Measurements from ENCODE around the gene ZEB2. TPM values are rescaled to one million over a fixed set of nuclear protein-coding genes. Genes with fewer than 3 reads are reported as not detected.
A peak's percentile ranks its signal among the peaks of the same experiment; 100 is the strongest.

ZEB2 gene
- total RNA-seq, 1 donor from 2014 or later = 95.4 TPM

DNA sequence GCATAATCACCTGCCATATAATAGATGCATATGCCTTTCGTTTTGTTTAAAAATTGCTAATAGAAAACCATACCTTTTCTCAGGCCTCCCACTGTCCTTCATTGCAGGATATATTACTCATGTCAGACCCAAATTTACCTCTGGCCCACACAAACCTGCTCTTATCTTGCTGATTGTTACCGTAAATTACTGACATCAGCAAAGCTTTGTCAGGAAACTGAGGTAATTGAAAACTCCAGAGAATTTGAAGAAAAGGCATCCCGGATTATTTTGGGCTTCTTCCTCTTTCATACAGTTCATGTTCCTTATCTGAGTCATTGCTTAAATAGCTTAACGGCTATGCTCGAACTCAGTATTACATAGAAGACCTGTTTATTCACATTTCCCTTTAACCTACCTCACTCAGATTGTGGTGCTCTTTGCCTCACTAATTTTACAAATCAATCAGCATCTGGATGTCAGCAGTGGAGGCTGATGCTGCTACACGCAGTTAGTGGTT, 145.7 kb downstream of the ZEB2 start:
- TF ChIP-seq, protein P1, sequence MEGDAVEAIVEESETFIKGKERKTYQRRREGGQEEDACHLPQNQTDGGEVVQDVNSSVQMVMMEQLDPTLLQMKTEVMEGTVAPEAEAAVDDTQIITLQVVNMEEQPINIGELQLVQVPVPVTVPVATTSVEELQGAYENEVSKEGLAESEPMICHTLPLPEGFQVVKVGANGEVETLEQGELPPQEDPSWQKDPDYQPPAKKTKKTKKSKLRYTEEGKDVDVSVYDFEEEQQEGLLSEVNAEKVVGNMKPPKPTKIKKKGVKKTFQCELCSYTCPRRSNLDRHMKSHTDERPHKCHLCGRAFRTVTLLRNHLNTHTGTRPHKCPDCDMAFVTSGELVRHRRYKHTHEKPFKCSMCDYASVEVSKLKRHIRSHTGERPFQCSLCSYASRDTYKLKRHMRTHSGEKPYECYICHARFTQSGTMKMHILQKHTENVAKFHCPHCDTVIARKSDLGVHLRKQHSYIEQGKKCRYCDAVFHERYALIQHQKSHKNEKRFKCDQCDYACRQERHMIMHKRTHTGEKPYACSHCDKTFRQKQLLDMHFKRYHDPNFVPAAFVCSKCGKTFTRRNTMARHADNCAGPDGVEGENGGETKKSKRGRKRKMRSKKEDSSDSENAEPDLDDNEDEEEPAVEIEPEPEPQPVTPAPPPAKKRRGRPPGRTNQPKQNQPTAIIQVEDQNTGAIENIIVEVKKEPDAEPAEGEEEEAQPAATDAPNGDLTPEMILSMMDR (IDR thresholded peaks at IDR 0.05) = no peak
- Mint-ChIP-seq H3K27me3 (ENCODE audit: low read depth) (no peaks in the 10 kb centered on the region), H3K4me1 (ENCODE audit: low read depth) (peaks cover 40% of the 10 kb centered on the region), H3K9me3 (ENCODE audit: low read depth) (no peaks in the 10 kb centered on the region), H3K4me3 (ENCODE audit: unreplicated experiment) (no peak overlapping the region), H3K36me3 (ENCODE audit: low read depth) (no peaks in the 10 kb centered on the region), H3K27ac (ENCODE audit: unreplicated experiment) (no peak overlapping the region)
- DNase-seq (ENCODE audit: low spot score) = no peak

DNA sequence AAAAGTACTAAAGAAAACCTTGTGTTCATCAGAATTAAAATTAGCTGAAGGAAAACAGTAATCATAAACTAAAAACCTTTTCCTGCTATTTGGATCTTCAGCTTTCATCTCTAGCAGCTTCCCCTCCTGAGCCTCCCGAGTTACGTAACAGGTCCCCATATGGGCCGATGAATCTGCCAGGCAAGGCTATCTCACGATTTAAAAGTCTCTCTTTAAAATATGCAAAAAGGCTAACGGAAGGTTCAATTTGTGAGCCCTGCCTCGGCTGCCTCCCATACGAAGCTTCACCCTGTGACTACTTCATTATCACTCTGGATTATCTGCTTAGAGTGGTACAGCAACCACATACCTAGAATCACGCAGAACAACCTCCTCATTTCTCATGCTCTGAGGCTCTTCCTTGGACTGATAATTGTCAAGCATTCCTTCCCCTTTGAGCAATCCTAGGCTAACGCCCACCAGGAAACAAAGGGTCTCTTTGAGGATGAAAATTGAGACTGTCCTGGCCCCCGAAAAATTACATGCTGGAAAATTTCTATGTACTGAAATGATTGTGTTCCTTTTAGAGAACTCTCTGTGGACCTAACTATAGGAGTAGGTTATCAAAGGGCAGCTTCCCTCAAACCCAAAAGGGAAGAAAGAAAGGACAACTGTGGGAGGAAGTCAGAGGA, 147.4 kb downstream of the ZEB2 start:
- H3K27ac Mint-ChIP-seq (ENCODE audit: unreplicated experiment) = no peak overlapping the region
- no peaks in the 10 kb centered on the region for H3K36me3 Mint-ChIP-seq (ENCODE audit: low read depth)
- TF ChIP-seq, protein P1 (IDR thresholded peaks at IDR 0.05) = no peak
- no peak for DNase-seq (ENCODE audit: low spot score)
- H3K4me1 Mint-ChIP-seq (ENCODE audit: low read depth) = peaks cover 38% of the 10 kb centered on the region
- no peaks in the 10 kb centered on the region for H3K9me3 Mint-ChIP-seq (ENCODE audit: low read depth)
- H3K27me3 Mint-ChIP-seq (ENCODE audit: low read depth) = no peaks in the 10 kb centered on the region
- no peak overlapping the region for H3K4me3 Mint-ChIP-seq (ENCODE audit: unreplicated experiment)

DNA sequence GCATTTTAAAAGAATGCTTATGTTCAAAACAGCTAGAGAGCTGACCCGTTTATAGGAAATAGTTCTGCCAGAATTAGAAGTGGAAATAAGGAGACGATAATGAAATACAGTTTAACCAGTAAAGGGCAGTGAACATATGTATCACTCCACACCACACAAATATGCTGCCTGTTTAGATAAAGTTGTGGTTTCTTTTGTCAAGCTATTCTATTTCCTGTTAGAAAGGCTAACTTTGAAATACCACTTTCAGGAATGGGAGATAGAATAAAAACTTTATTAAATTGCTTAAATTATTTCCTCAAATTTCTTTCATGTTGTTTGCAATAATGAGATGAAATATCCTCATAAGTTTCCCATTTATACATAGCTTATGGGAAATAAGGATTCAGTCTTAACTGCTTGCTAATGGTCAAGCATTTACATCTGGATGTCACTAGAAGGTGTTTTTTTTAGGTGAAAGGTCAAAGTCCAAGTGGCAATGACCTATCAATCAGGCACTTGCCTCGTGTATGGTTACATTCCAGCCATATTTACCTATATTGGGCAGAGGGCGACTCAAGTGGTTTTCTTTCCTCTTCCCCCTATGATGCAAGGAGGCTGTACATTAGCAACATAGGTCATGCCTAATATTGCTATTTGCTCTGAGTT, 148.9 kb downstream of the ZEB2 start:
- H3K4me1 Mint-ChIP-seq (ENCODE audit: low read depth) = peaks cover 29% of the 10 kb centered on the region
- H3K4me3 Mint-ChIP-seq (ENCODE audit: unreplicated experiment) = no peak overlapping the region
- no peaks in the 10 kb centered on the region for H3K9me3 Mint-ChIP-seq (ENCODE audit: low read depth)
- TF ChIP-seq, protein P1 (IDR thresholded peaks at IDR 0.05) = no peak
- no peaks in the 10 kb centered on the region for H3K27me3 Mint-ChIP-seq (ENCODE audit: low read depth)
- H3K27ac Mint-ChIP-seq (ENCODE audit: unreplicated experiment) = peak overlapping the region; percentile 54
- no peaks in the 10 kb centered on the region for H3K36me3 Mint-ChIP-seq (ENCODE audit: low read depth)
- DNase-seq (ENCODE audit: low spot score) = no peak

DNA sequence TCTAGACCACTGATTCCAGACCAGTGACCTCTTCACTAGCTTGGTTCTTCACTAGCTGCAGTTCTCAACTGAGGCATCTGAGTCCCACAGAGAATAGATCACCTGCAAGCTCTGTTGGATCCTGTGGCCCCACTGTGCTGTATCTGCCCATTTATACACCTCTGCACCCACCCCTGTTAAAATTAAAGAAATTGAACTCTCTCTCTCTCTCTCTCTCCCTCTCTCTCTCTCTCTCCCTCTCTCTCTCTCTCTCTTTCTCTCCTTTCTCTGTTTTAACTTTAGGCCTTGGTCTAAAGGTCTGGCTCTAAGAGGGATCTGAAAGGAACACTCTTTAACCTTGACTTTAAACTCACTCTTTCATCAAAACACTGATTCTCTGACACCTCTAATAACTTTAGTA, 150.5 kb downstream of the ZEB2 start:
- Mint-ChIP-seq H3K4me1 (ENCODE audit: low read depth) (peaks cover 37% of the 10 kb centered on the region), H3K4me3 (ENCODE audit: unreplicated experiment) (no peak overlapping the region), H3K9me3 (ENCODE audit: low read depth) (no peaks in the 10 kb centered on the region), H3K27me3 (ENCODE audit: low read depth) (no peaks in the 10 kb centered on the region), H3K36me3 (ENCODE audit: low read depth) (no peaks in the 10 kb centered on the region), H3K27ac (ENCODE audit: unreplicated experiment) (no peak overlapping the region)
- TF ChIP-seq, protein P1 (IDR thresholded peaks at IDR 0.05) = no peak
- no peak for DNase-seq (ENCODE audit: low spot score)

DNA sequence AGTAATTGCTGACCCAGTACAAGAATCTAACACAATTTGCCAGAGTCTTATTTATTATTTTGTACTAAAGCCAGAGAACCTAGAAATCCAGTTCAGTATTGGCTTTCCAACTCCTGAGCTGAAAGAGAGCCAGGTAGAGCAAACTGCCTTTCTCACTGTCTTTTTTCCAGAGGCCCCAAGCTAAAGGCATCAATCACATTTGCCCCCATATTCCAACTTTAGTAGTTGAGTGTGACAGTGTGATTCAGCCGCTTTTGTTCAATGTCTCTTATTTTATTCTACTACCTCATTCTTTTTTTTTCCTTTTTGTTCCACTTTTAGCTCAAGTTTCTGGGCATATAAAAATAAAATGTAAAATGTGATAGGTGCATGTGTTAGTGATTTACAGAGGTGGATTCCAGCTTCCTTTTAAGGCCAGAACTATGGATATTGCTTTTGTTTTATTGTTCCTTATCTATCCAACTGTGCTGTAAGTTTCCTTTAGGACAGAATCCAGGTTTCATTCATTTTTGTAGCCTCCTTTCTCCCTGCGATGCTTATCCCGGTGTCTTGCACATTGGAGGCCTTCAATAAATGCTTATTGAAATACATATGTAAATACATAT, 153.0 kb downstream of the ZEB2 start:
- Mint-ChIP-seq H3K27me3 (ENCODE audit: low read depth) (no peaks in the 10 kb centered on the region), H3K36me3 (ENCODE audit: low read depth) (no peaks in the 10 kb centered on the region), H3K9me3 (ENCODE audit: low read depth) (no peaks in the 10 kb centered on the region), H3K27ac (ENCODE audit: unreplicated experiment) (no peak overlapping the region), H3K4me3 (ENCODE audit: unreplicated experiment) (no peak overlapping the region), H3K4me1 (ENCODE audit: low read depth) (peaks cover 45% of the 10 kb centered on the region)
- DNase-seq (ENCODE audit: low spot score) = no peak
- TF ChIP-seq, protein P1 (IDR thresholded peaks at IDR 0.05) = no peak
